Right forelimb (tissue), 1 donor: Measurements from ENCODE around the gene TAGLN3.

ENCODE experiments used
- DNase-seq: peaks from one replicate; pipeline ENCODE4 v3.0.0-alpha.2; 2018

TAGLN3 gene

GRCh38 chr3:112056451-112056929 lies 57.8 kb downstream of the TAGLN3 start:
- DNase-seq, result no peak

DNA sequence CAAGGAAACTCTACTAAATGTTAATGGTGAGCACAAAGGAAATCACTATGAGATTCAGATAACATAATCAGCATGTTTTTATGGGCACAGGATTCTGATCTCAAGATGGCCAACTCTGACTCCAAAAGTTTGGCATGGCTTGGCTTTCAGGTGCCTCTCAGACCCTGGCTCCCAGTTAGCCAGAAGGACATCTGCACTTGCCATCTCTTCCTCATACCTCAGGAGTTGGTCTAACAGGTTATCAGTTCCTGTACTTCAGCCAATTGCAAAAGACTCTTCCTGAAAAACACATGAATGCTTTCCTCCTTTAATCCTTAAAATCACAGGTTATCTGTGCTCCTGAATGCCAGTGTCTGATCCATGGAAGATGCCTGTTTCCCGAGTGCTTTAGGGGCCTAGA lies 60.8 kb downstream of the TAGLN3 start:
- DNase-seq, result no peak

- no peak for DNase-seq
Measured at GRCh38 chr3:112061152-112061551, 62.4 kb downstream of the TAGLN3 start.
